A673 (cell line): ENCODE measurements around the gene TENT5A.

ENCODE experiments used
- EZH2 ChIP-seq: fragments of 200-600 bp; sonication (generic); IDR thresholded peaks from 2 replicates; pipeline ENCODE4 v1.6.1; 2017; ENCODE audit warnings: borderline replicate concordance, low read depth, mild to moderate bottlenecking, mixed read lengths, antibody characterized with exemption, low read length; ENCODE audit not compliant: poor library complexity, severe bottlenecking
- TF ChIP-seq, protein P1 (sequence below): fragments of 300-800, 200-600 bp; sonication (generic); conservative IDR thresholded peaks from 2 replicates; pipeline ENCODE4 v1.5.1; 2017; ENCODE audit warnings: low read depth, mild to moderate bottlenecking, antibody characterized with exemption, low read length, moderate library complexity, mixed read lengths

DNA sequence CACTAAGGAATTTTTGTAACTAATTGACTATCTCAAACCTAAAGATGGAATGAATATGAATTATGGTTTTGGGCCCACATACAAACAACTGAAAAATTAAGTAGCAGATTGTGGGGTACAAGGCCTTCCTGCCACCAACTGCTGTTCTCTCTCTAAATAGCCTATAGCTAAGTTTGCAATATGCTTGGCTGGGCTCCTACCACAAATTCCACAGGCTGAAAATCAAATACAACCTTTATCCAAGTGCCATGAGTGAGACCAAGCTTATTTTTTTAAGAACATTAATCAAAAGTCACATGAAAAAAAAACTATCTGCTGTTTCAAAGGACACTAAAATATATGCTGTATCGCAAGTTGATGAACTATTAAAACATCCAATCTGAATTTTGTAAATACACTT is 52.1 kb downstream of the TENT5A start:
- TF ChIP-seq EZH2, result no peak
- TF ChIP-seq, protein P1, sequence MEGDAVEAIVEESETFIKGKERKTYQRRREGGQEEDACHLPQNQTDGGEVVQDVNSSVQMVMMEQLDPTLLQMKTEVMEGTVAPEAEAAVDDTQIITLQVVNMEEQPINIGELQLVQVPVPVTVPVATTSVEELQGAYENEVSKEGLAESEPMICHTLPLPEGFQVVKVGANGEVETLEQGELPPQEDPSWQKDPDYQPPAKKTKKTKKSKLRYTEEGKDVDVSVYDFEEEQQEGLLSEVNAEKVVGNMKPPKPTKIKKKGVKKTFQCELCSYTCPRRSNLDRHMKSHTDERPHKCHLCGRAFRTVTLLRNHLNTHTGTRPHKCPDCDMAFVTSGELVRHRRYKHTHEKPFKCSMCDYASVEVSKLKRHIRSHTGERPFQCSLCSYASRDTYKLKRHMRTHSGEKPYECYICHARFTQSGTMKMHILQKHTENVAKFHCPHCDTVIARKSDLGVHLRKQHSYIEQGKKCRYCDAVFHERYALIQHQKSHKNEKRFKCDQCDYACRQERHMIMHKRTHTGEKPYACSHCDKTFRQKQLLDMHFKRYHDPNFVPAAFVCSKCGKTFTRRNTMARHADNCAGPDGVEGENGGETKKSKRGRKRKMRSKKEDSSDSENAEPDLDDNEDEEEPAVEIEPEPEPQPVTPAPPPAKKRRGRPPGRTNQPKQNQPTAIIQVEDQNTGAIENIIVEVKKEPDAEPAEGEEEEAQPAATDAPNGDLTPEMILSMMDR, result no peak
